Amniotic epithelial cell (primary cell): Measurements from ENCODE around the gene SPOCK1.
"Not testable (repeated sequence)": the region's sequence is repeated elsewhere in the genome, so short reads cannot be mapped to it uniquely, and the experiment has no call there.

ENCODE experiments used
- DNase-seq: peaks from one replicate; pipeline ENCODE4 v3.0.0-alpha.2; 2010; ENCODE audit warnings: low read depth

SPOCK1 gene

GRCh38 chr5:137022043-137022442, 477.1 kb downstream of the SPOCK1 start:
- no peak for DNase-seq

DNA sequence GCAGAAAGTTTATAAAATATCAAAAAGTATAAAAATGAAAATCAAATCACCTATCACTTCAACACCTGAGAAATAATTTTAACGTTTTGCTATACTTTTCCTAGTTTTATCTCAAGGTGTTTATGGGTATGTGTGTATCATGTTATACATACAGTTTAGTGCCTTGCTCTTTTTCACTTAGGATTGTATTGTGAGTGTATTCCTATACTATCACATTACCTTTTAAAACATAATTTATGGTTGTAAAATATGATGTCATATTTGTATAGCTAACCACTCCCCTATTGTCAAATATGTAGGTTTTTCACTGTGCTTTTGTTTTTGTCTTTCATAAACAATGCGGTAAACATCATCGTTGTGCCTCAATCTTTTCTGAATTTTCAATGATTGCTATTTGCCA, 479.9 kb downstream of the SPOCK1 start:
- no peak for DNase-seq

GRCh38 chr5:137016783-137017324, 482.3 kb downstream of the SPOCK1 start:
- no peak for DNase-seq

- DNase-seq = no peak
Observed at GRCh38 chr5:137015540-137016116, 483.5 kb downstream of the SPOCK1 start.

GRCh38 chr5:137014731-137015130, 484.4 kb downstream of the SPOCK1 start:
- no peak for DNase-seq

DNA sequence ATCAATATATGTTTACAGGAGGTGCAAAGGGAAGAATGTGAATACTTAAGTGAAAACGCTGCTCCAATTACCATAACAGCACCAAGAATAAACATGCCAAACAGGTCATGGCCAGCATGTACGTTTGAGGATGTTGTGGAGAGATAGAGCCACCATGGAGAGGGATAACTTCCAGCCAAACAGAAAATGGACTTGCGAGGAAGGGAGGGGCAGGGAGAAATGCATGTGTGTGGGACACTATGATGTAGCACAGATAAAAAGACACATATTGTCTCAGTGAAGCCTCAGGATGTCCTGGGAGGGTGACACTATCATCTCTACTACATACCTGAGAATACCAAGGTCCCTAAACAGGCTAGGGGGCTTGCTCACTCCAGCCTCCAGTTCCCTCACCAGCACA, 488.9 kb downstream of the SPOCK1 start:
- no peak for DNase-seq

- no peak for DNase-seq
Observed at GRCh38 chr5:137004279-137004678, 494.8 kb downstream of the SPOCK1 start.

DNA sequence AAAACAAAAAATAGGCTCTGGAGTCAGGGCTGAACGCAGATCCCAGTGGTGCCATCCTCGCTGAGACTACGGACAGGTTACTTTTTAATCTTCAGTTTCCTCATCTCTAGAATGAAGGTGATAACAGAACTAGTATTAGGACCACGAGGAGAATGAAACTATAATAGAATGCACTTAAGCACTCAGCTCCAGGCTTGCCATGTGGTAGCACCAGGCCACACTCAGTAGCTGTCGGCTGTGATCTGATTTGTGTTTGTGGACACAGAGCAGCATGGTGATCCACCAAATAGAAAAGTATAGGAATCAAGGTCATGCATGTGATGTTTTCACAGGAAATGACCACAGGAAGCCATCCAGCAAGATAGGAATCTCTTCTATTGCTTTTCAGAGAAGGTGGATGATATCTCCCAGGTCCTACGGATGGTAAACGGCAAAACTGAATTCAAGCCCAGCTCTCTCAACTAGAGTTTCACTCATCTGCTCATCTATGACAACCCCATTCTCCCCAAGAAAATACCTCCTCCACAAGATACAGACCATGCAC, 498.0 kb downstream of the SPOCK1 start:
- DNase-seq = no peak

- no peak for DNase-seq
Observed at GRCh38 chr5:136999787-137000186, 499.3 kb downstream of the SPOCK1 start.

- no peak for DNase-seq
Observed at GRCh38 chr5:136998854-136999357, 500.2 kb downstream of the SPOCK1 start.

DNA sequence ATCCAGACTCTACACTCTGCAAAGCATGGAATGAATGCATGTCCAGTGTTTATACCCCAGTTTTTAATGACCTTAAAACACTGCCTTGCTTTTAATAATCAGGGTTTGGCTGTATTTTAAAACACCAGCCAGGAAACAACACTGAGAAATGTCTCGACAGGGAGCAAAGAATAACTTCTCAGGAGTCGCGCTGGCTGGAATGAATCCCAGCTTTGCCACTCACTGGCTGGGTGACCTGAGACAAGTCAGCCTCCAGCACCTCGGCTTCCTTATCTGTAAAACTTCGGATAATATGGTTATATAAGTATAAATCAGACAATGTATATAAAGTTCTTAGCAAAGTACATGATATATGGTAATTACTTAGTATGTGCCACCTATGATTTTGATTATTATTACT, 505.0 kb downstream of the SPOCK1 start:
- no peak for DNase-seq

DNA sequence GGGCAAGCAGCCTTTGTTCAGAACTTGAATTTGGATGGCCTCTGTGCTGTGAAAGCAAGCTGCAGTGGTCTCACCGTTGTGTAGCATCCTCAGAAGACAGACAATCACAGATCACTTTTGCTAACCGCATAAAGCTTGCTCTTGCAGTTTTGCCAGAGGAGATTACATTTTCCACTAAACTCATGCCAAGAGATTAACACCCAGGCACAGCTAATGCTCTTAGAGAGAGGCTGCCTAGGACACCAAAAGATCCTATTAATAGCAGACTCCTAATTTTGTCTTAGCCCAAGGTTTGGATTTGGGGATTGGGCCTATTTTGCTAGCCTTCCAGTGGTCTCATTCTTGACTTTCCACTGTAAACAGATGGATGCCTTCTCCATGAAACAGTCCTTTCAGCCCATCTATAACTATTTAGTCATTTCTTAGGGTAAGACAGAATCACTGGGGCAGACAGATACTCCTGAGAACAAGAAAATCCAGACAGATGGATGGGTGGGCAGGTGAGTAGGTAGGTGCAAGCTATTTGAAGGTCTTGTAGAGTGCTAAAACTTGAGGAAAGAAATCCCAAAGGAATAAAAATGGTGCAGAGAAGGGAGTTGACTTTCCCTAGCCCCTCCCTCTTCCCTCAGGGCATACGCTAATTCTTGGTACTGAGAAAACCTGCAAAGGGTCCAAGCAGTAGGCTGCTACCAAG, 506.2 kb downstream of the SPOCK1 start:
- no peak for DNase-seq

DNA sequence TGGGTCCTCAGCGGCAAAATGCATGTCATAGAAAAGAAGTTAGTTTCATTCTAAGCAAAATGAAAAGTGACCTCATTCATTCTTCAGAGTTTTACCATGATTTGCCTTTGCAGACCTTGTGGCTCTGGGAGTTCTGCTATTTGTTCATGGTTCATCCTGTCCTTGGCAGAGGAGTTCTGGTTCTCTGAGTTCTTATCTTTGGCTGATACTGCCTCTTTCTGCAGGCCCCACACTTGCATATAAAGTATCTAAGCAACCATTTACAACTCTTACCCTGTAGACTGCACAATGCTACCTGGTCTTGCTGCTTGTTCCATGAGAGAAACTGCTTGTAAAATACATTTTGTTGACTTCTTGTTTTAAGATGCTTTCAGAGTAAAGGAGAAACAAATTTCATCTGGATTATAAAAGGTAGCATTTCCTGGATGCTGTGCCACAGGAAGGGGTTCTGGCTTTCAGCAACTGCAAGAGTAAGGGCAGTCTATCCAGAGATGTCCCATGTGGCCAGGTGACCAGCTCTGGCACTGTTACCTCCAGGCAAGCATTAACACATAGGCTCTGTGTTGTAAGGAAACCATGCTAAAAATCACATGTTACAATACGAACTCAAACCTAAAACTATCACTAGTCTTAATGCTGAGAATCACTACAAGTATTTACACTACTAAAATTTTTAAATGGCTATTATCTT, 513.2 kb downstream of the SPOCK1 start:
- peak; percentile 3 for DNase-seq

DNA sequence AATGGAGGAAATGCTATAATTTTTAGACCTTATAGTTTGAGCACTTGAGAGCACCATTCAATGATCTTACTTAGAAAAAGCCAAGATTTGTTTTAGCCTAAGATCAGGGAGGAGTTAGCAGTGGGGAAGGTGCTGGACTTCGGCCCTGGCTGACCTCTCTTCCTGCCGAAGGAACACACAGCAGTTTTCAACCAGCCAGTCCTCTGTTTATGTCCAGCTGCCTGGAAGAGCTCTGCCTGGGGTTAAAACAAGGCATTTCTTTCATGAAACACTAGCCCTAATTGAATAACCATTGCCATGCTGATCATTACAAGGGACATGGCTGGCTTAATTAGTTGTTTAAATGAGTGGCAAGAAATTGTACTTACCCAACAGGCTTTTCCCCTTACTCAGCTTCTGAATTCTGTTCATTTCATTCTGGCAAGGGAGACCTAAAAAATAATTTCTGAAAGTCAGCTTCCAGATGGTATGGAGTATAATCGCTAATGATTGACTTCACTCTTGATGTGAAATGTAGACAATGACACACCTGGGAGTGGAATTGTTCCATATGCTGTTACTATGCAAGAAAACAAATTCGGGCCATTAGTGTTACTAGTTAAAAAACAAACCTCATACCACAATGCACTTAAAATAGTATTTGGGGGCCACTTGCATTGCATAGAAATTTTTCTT, 514.2 kb downstream of the SPOCK1 start:
- DNase-seq = no peak

DNA sequence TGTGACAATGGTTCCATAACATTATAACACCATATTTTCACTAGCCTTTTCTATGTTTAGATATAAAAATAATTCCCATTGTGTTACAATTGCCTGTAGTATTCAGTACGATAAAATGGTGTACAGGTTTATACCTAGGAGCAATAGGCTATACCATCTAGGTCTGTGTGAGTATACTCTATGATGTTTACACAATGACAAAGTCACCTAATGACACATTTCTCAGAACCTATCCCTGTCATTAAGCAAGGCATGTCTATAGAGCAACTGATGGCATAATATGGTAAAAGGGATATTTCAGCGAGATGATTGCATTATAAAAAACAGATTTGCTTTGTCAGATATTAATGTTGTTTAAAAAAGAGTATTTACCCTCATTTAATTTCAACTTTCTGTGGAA, 517.2 kb downstream of the SPOCK1 start:
- no peak for DNase-seq

DNA sequence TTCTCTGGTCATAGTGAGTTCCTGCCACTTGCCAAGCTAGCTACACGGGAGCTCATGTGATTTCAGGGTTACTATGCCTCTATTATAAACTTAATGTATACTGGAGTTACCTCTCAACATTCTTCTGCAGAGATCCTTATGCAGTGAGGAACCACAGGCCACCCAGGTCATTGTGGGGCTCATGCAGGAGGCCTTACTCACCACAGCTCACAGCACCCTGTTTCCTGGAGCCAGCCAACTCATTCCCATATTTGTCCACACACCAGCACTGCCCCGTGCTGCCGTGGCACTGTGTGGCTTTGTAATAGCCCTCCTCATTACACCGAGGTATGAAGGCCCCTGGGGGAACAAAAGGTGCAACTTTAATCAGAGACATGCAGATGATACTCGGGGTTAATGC, 520.0 kb downstream of the SPOCK1 start:
- no peak for DNase-seq

GRCh38 chr5:136963504-136963903, 535.6 kb downstream of the SPOCK1 start:
- DNase-seq = no peak

DNA sequence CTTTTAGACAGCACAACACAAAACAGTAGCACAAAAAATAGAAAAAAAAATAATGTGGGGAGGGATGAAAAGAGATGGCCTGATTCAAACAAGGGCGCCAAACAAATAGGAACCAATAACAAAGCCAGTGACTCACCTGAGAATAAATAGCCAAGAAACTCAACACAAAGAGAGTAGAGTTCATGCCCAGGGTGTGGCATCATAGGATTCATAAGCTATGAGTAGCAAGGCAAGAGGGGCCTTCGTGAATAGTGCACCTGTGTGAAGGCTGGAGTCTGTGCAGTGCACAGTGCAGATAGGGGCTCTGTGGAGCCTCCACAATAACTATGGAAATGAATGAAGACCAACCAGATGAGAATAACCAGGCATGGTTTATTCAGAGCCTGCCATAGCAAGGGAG, 541.7 kb downstream of the SPOCK1 start:
- DNase-seq = no peak

DNA sequence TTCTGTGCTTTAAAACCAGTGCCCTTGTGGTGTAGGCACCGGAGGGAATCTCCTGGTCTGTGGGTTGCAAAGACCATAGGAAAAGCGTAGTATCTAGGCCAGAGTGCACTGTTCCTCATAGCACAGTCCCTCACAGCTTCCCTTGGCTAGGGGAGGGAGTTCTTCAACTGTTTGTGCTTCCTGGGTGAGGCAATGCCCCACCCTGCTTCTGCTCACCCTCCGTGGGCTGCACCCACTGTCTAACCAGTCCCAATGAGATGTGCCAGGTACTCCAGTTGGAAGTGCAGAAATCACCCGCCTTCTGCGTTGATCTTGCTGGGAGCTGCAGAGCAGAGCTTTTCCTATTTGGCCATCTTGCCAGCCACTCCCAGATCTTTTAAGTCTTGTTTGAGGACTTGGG, 545.0 kb downstream of the SPOCK1 start:
- not testable (repeated sequence) for DNase-seq

GRCh38 chr5:136953346-136954069, 545.6 kb downstream of the SPOCK1 start:
- DNase-seq = not testable (repeated sequence)

DNA sequence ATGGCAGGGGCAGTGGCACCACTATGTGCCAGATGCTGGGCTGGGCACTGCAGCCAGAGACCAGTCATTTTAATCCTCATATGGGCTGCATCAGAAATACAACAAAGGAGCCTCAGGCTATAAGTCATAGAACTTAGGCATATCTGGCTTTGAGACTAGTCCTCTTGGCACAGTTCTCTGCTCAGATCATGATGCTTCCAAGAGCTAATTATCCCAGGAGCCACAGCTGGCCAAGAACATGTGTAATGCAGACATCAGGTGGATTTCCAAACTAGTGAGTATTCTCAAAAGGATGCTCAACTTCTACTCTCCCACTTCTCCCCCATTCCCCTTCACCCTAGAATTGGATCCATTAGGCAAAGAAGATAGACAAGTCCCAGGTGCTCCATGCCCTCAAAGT, 571.6 kb downstream of the SPOCK1 start:
- no peak for DNase-seq
